ENCODE data around the gene CGRRF1. TPM values are rescaled to one million over a fixed set of nuclear protein-coding genes. Genes with fewer than 3 reads are reported as not detected.

The CGRRF1 gene
- polyA plus RNA-seq, 1 donor = 16.0 TPM

Other genes starting within 250 kb of the CGRRF1 start
- gene CDKN3, start 112.9 kb upstream of the CGRRF1 start, polyA plus RNA-seq = 15.1 TPM
- gene CNIH1, start 68.5 kb upstream of the CGRRF1 start, polyA plus RNA-seq = 196 TPM
- 58.5 TPM for gene GMFB, start 20.9 kb upstream of the CGRRF1 start, polyA plus RNA-seq
- 17.7 TPM for gene SAMD4A, start 57.2 kb downstream of the CGRRF1 start, polyA plus RNA-seq